HepG2 (cell line): ENCODE data around the gene SYT7. TPM values are rescaled to one million over a fixed set of nuclear protein-coding genes. Genes with fewer than 3 reads are reported as not detected.

Experiments used
- ATF6 ChIP-seq: sonication (generic); formaldehyde crosslinking; conservative IDR thresholded peaks from 2 replicates; pipeline ENCODE4 v1.4.0; 2020; ENCODE audit warnings: missing genetic modification reagents
- BCL3 ChIP-seq: sonication (generic); formaldehyde crosslinking; IDR thresholded peaks from 2 replicates; pipeline ENCODE4 v1.5.1; 2020; ENCODE audit warnings: mild to moderate bottlenecking, missing genetic modification reagents, moderate library complexity
- FIP1L1 ChIP-seq: fragments of 200-400 bp; formaldehyde crosslinking; IDR thresholded peaks from 2 replicates; pipeline ENCODE4 v1.6.1; 2018; ENCODE audit warnings: low read depth, mild to moderate bottlenecking, low read length, moderate library complexity, borderline replicate concordance; ENCODE audit not compliant: insufficient read depth
- HNF1A ChIP-seq, 2 experiments: sonication (generic) in 1 of 2; formaldehyde crosslinking in 1 of 2; IDR thresholded peaks; 2 replicates each; pipeline versions ENCODE4 v1.4.0 to v1.6.1; 2016 to 2020; ENCODE audit warnings: borderline replicate concordance in 1 of 2, low read depth in 1 of 2, mild to moderate bottlenecking in 1 of 2, missing genetic modification reagents in 1 of 2
- HNF4A ChIP-seq: sonication (generic); formaldehyde crosslinking; IDR thresholded peaks from 2 replicates; pipeline ENCODE4 v1.4.0; 2020; ENCODE audit warnings: missing genetic modification reagents
- HOXA3 ChIP-seq: sonication (generic); formaldehyde crosslinking; IDR thresholded peaks from 2 replicates; pipeline ENCODE4 v1.5.0; 2020; ENCODE audit warnings: missing genetic modification reagents
- IKZF1 ChIP-seq: fragments of 450-650 bp; IDR thresholded peaks from 2 replicates; pipeline ENCODE4 v1.7.1; 2016
- KLF13 ChIP-seq: sonication (generic); formaldehyde crosslinking; IDR thresholded peaks from 2 replicates; pipeline ENCODE4 v1.4.0; 2020; ENCODE audit warnings: mild to moderate bottlenecking, missing genetic modification reagents
- MAZ ChIP-seq, 2 experiments: sonication (generic) in 1 of 2; formaldehyde crosslinking in 1 of 2; IDR thresholded peaks; 2 replicates each; pipeline versions ENCODE4 v1.5.0 to v1.6.1; 2012 to 2020; ENCODE audit warnings: low read depth in 2 of 2, mild to moderate bottlenecking in 2 of 2, borderline replicate concordance in 1 of 2, improper control_type of control experiment in 1 of 2, low read length in 1 of 2, missing genetic modification reagents in 1 of 2, moderate library complexity in 1 of 2
- NCOR1 ChIP-seq: fragments of 200-600 bp; sonication (generic); IDR thresholded peaks from 2 replicates; pipeline ENCODE4 v1.7.0; 2017; ENCODE audit warnings: antibody characterized with exemption, low read length, borderline replicate concordance
- NFYB ChIP-seq: sonication (generic); formaldehyde crosslinking; IDR thresholded peaks from 2 replicates; pipeline ENCODE4 v1.4.0; 2020; ENCODE audit warnings: missing genetic modification reagents
- PCBP2 ChIP-seq: fragments of 200-400 bp; formaldehyde crosslinking; optimal IDR thresholded peaks from 2 replicates; pipeline ENCODE3; 2018; ENCODE audit warnings: low read length, low read depth; ENCODE audit not compliant: poor library complexity, severe bottlenecking
- PHF5A ChIP-seq: IDR thresholded peaks from one replicate; pipeline ENCODE4 v1.6.1; 2018; ENCODE audit warnings: low read depth, missing genetic modification reagents; ENCODE audit not compliant: unreplicated experiment
- ZBTB14 ChIP-seq: sonication (generic); formaldehyde crosslinking; IDR thresholded peaks from 2 replicates; pipeline ENCODE4 v1.4.0; 2020; ENCODE audit warnings: missing genetic modification reagents
- ZFP90 ChIP-seq: sonication (generic); formaldehyde crosslinking; IDR thresholded peaks from 2 replicates; pipeline ENCODE4 v1.8.0; 2022; ENCODE audit warnings: missing genetic modification reagents, mild to moderate bottlenecking, inconsistent platforms, borderline replicate concordance
- ZMAT3 ChIP-seq: sonication (generic); formaldehyde crosslinking; conservative IDR thresholded peaks from 2 replicates; pipeline ENCODE4 v1.7.0; 2021; ENCODE audit warnings: missing genetic modification reagents
- ZNF761 ChIP-seq: sonication (generic); formaldehyde crosslinking; conservative IDR thresholded peaks from 2 replicates; pipeline ENCODE4 v1.4.0; 2020; ENCODE audit warnings: mild to moderate bottlenecking, missing genetic modification reagents
- polyA plus RNA-seq, 8 experiments: library from polyadenylated mRNA; depleted of rRNA in 3 of 8; stranded (reverse) in 7 of 8; unstranded in 1 of 8; fragments of >200 nt; fragmentation: Illumina TruSeq in 4 of 8; extraction: Trizol in 4 of 8; gene quantifications; 2 replicates each; pipeline versions ENCODE4 v1.2.1 to v1.2.3, GENCODE V29; 2011 to 2016; ENCODE audit warnings: low read depth in 4 of 8, missing spikeins in 1 of 8, mixed read lengths in 1 of 8; ENCODE audit not compliant: insufficient read depth in 1 of 8
- total RNA-seq, 5 experiments: library from RNA; depleted of rRNA; stranded (reverse); fragments of >200 nt; fragmentation: Illumina TruSeq; extraction: Trizol; gene quantifications; 2 replicates each; pipeline ENCODE4 v1.2.3, GENCODE V29; 2016; ENCODE audit warnings: low read depth in 1 of 5

The SYT7 gene
- total and polyA plus RNA-seq, 2 of the 13 experiments (the other 11 are each of a cell fraction or from before 2014, with no cell fraction given), result 1.4 to 4.4 TPM

- TF ChIP-seq PCBP2, result no peak
- peak; percentile 59 for TF ChIP-seq HNF4A
- TF ChIP-seq ATF6 (CRISPR knock-in tag), result peak; percentile 100
- TF ChIP-seq HOXA3 (CRISPR knock-in tag), result peak; percentile 97
- TF ChIP-seq IKZF1, result no peak
- peak; percentile 85 for TF ChIP-seq ZBTB14 (CRISPR knock-in tag)
- TF ChIP-seq MAZ (IDR thresholded peaks at IDR 0.05; ENCODE audit: borderline replicate concordance, low read depth, low read length), result peak; percentile 90
- peak; percentile 100 for TF ChIP-seq MAZ (CRISPR knock-in tag; IDR thresholded peaks at IDR 0.05; ENCODE audit: low read depth)
- peak; percentile 100 for TF ChIP-seq ZFP90 (CRISPR knock-in tag)
- peak; percentile 100 for TF ChIP-seq ZMAT3 (CRISPR knock-in tag)
- TF ChIP-seq HNF1A (IDR thresholded peaks at IDR 0.05; ENCODE audit: low read depth), result no peak
- TF ChIP-seq HNF1A (CRISPR knock-in tag; IDR thresholded peaks at IDR 0.05; ENCODE audit: borderline replicate concordance), result peak; percentile 87
- TF ChIP-seq NFYB, result peak; percentile 76
- TF ChIP-seq BCL3 (CRISPR knock-in tag), result peak; percentile 100
- peak; percentile 100 for TF ChIP-seq ZNF761
- no peak for TF ChIP-seq FIP1L1
- peak; percentile 100 for TF ChIP-seq KLF13 (CRISPR knock-in tag)
- peak; percentile 99 for TF ChIP-seq PHF5A (CRISPR knock-in tag)
- TF ChIP-seq NCOR1, result no peak
These were observed 13.4 kb downstream of the SYT7 start (continued) for GRCh38 chr11:61567286-61568061.
